OCI-LY7 (cell line): ENCODE results near the gene GJC1. TPM values are rescaled to one million over a fixed set of nuclear protein-coding genes. Genes with fewer than 3 reads are reported as not detected.

Source experiments
- BruUV-seq: library from RNA; stranded (reverse); fragments of 400-500 nt; replicated peaks from 2 replicates; lab custom pipeline; 2021; lab: Mats Ljungman, UMichigan
- CTCF ChIA-PET: fragments of 300-600 bp; sonication (Branson Sonifier 250); formaldehyde crosslinking; loops from one replicate; lab custom pipeline; 2022; ENCODE audit warnings: antibody characterized with exemption; ENCODE audit not compliant: unreplicated experiment; lab: Charles Lee
- POLR2A ChIA-PET: fragments of 300-600 bp; sonication (Branson Sonifier 250); formaldehyde crosslinking; loops from one replicate; lab custom pipeline; 2022; ENCODE audit warnings: antibody characterized with exemption; lab: Charles Lee
- DNase-seq: peaks from one replicate; pipeline ENCODE4 v3.0.0-alpha.2; 2015; ENCODE audit warnings: low spot score
- H2AFZ ChIP-seq: fragments of 200-600 bp; sonication (generic), shearing (Covaris generic); 2 replicates; pipeline ENCODE4 v1.6.1; 2014; ENCODE audit warnings: mild to moderate bottlenecking, antibody characterized with exemption, low read length, moderate library complexity
- H3K27ac ChIP-seq: fragments of 200-600 bp; sonication (generic); 2 replicates; pipeline ENCODE4 v1.5.1; 2014; ENCODE audit warnings: mixed run types, low read depth, mild to moderate bottlenecking, moderate library complexity, low read length, inconsistent platforms; ENCODE audit not compliant: poor library complexity, severe bottlenecking
- H3K36me3 ChIP-seq: fragments of 200-600 bp; sonication (generic); 2 replicates; pipeline ENCODE4 v1.6.1; 2014; ENCODE audit warnings: mild to moderate bottlenecking, antibody characterized with exemption, low read length, moderate library complexity, mixed read lengths; ENCODE audit not compliant: insufficient read depth
- H3K4me1 ChIP-seq: fragments of 200-600 bp; sonication (generic); 2 replicates; pipeline ENCODE4 v1.5.1; 2014; ENCODE audit warnings: mild to moderate bottlenecking, low read length; ENCODE audit not compliant: insufficient read depth, poor library complexity, severe bottlenecking
- H3K4me2 ChIP-seq: fragments of 200-600 bp; sonication (generic); 2 replicates; pipeline ENCODE4 v1.6.1; 2014; ENCODE audit warnings: mild to moderate bottlenecking, low read length
- H3K4me3 ChIP-seq: fragments of 200-600 bp; sonication (generic); 2 replicates; pipeline ENCODE4 v1.5.1; 2014; ENCODE audit warnings: mild to moderate bottlenecking, low read depth, low read length; ENCODE audit not compliant: poor library complexity, severe bottlenecking
- H3K79me2 ChIP-seq: fragments of 200-600 bp; sonication (generic); 2 replicates; pipeline ENCODE4 v1.6.1; 2016; ENCODE audit warnings: low read depth, mild to moderate bottlenecking, low read length, moderate library complexity, mixed read lengths; ENCODE audit not compliant: insufficient read depth
- H3K9me2 ChIP-seq: fragments of 200-600 bp; sonication (generic); 2 replicates; pipeline ENCODE4 v1.6.1; 2016; ENCODE audit warnings: mild to moderate bottlenecking, low read length, mixed read lengths; ENCODE audit not compliant: insufficient read depth
- H3K9me3 ChIP-seq: fragments of 200-600 bp; sonication (generic); 2 replicates; pipeline ENCODE4 v1.6.1; 2014; ENCODE audit warnings: mild to moderate bottlenecking, mixed run types, low read length, mixed read lengths
- H4K20me1 ChIP-seq: fragments of 200-600 bp; sonication (generic); 2 replicates; pipeline ENCODE4 v1.6.1; 2014; ENCODE audit warnings: mild to moderate bottlenecking, antibody characterized with exemption, low read length, moderate library complexity, mixed read lengths; ENCODE audit not compliant: insufficient read depth
- CTCF ChIP-seq: fragments of 200-600 bp; sonication (generic); conservative IDR thresholded peaks from 2 replicates; pipeline ENCODE4 v1.5.1; 2014; ENCODE audit warnings: mild to moderate bottlenecking, antibody characterized with exemption, low read length, moderate library complexity, mixed read lengths
- EZH2phosphoT487 ChIP-seq: fragments of 200-600 bp; sonication (generic); IDR thresholded peaks from 2 replicates; pipeline ENCODE4 v1.6.1; 2018; ENCODE audit warnings: low read depth, borderline replicate concordance, mild to moderate bottlenecking, mixed run types, antibody characterized with exemption, low read length, moderate library complexity, mixed read lengths
- intact Hi-C: fragments of 100-400 bp; cut with micrococcal nuclease; formaldehyde crosslinking; loops from one replicate; pipeline ENCODE4 v1.10.0; 2022; ENCODE audit not compliant: unreplicated experiment
- total RNA-seq, 2 experiments: library from RNA; depleted of rRNA in 1 of 2; stranded (reverse); fragments of >200 nt in 1 of 2; shearing (Covaris generic) in 1 of 2; gene quantifications; 2 replicates each; pipeline ENCODE4 v1.2.3, GENCODE V29; 2014 to 2022

The GJC1 gene
- total RNA-seq, 2 experiments from 2014 or later: 14.2 to 19.5 TPM

- ChIA-PET POLR2A (no interaction called here), CTCF (no interaction called here)
- Histone ChIP-seq H4K20me1 (no peaks in the 10 kb centered on the region), H2AFZ (no peak overlapping the region), H3K36me3 (peaks cover 66% of the 10 kb centered on the region), H3K4me2 (no peak overlapping the region), H3K9me2 (no peaks in the 10 kb centered on the region), H3K9me3 (no peaks in the 10 kb centered on the region), H3K27ac (no peak overlapping the region), H3K4me3 (no peak overlapping the region), H3K79me2 (no peaks in the 10 kb centered on the region), H3K4me1 (no peaks in the 10 kb centered on the region)
- BruUV-seq: TSS peak; percentile 26
- DNase-seq: no peak
- intact Hi-C loops: no loop called here
- TF ChIP-seq CTCF: no peak
- TF ChIP-seq EZH2phosphoT487: no peak
Measured at GRCh38 chr17:44850025-44850424, 19.9 kb upstream of the GJC1 start.

GRCh38 chr17:44848961-44849489 lies 18.9 kb upstream of the GJC1 start:
- ChIA-PET CTCF (no interaction called here), POLR2A (no interaction called here)
- no TSS peak for BruUV-seq
- intact Hi-C loops: no loop called here
- no peak overlapping the region for H2AFZ ChIP-seq
- H3K9me2 ChIP-seq: no peaks in the 10 kb centered on the region
- H3K4me1 ChIP-seq: no peaks in the 10 kb centered on the region
- H3K4me3 ChIP-seq: no peak overlapping the region
- H3K4me2 ChIP-seq: no peak overlapping the region
- no peaks in the 10 kb centered on the region for H4K20me1 ChIP-seq
- no peak overlapping the region for H3K27ac ChIP-seq
- H3K9me3 ChIP-seq: no peaks in the 10 kb centered on the region
- no peak for DNase-seq
- peaks cover 56% of the 10 kb centered on the region for H3K36me3 ChIP-seq
- no peak for TF ChIP-seq CTCF
- TF ChIP-seq EZH2phosphoT487: no peak
- H3K79me2 ChIP-seq: no peaks in the 10 kb centered on the region

GRCh38 chr17:44848257-44848795 lies 18.2 kb upstream of the GJC1 start:
- H3K9me2 ChIP-seq: no peaks in the 10 kb centered on the region
- BruUV-seq: no TSS peak
- no peaks in the 10 kb centered on the region for H3K79me2 ChIP-seq
- CTCF ChIA-PET: no interaction called here
- TF ChIP-seq EZH2phosphoT487 (no peak), CTCF (no peak)
- no peak for DNase-seq
- peaks cover 49% of the 10 kb centered on the region for H3K36me3 ChIP-seq
- H2AFZ ChIP-seq: no peak overlapping the region
- intact Hi-C loops: no loop called here
- no peak overlapping the region for H3K4me3 ChIP-seq
- POLR2A ChIA-PET: no interaction called here
- H3K9me3 ChIP-seq: no peaks in the 10 kb centered on the region
- H4K20me1 ChIP-seq: no peaks in the 10 kb centered on the region
- H3K4me1 ChIP-seq: no peaks in the 10 kb centered on the region
- no peak overlapping the region for H3K4me2 ChIP-seq
- H3K27ac ChIP-seq: no peak overlapping the region
